Activated CD8-positive, alpha-beta memory T cell treated with anti-CD3 and anti-CD28 coated beads for 4 hours (primary cell): ENCODE results near the gene PLPP7.
"Not testable (repeated sequence)": the region's sequence is repeated elsewhere in the genome, so short reads cannot be mapped to it uniquely, and the experiment has no call there.

ENCODE experiments used
- DNase-seq, 2 donors: peaks; one replicate each; pipeline ENCODE4 v3.0.0-alpha.2; 2020; ENCODE audit warnings: low read depth in 2 of 2

PLPP7 gene

DNA sequence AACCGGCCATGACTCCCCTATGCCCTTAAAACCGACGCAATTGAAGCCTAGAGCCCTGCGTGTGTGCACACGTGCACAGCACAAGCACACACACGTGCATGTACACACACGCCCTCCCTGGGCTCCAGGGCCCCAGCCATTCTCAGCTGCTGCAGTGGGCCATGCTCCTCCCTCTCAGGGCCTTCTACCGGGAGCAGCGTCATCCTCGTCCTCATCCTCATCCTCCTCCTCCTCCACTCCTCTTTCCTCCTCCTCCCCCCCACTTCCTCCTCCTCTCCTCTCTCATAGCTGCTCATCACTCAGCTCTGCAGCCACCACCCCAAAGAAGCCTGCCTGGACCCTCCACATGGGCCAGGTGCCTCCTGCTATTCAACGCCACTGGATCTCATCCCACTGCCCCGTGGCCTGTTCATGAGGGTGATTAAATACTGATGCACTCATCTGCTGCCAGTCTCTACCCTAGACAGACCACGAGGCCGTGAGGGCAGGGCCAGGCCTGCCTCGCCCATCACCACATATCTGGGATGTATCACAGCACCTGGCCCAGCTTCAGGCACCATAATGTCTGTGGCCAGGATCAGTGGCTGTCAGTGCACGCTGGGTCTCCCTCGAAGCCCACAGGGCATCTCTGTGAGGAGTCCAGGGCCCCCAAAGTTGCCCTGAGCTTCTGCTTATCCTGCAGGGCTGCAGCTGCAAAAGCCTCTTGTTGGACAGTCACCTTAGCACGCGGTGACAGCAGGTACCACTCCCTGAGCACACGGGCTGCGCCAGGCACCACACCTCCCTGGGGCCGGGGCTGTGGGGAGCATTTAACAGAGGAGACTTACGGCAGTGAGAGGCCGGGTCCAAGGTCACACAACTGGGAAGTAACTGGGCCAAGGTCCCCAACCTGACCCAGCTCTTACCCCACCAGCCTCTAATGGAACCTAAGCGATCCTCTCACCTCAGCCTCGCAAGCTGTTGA lies 23.0 kb upstream of the PLPP7 start:
- no peak for DNase-seq

DNA sequence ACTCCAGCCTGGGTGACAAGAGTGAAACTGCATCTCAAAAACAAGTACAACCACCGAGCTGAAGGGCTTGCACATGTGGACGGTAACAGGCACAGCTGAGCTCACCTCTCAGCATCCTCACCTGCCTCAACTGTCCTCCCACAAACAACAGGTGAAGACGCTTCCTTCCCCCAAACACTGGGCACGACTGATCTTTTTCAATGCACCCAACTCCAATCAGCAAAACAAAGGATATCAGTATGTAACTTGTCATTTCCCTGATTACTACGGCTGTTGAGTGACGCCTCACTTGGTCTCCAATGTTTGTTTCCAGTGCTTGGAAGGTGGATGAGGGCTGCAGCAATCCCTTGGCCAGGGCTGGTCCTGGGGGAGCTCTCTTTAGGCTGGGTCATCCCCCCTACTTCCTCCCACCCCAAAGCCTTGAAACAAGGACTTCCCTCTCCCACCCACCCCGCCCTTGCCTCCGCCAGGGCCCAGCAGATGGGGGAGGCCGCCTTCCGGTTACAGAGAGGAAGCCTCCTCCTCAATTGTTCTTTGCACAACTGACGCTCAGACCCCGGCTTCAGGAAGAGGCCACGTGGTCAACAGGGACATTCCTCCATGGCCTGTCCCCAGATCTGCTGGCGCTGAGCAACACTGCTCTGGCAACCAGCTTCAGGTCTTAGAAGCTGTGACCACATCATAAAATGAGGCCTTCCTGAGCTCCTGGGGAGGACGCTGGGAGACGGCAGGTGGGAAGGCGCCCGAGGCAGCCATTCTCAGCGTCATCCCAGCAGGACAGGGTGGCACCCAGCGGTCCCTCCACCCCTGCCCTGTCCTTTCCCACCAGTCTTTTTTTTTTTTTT lies 19.1 kb upstream of the PLPP7 start:
- no peak for DNase-seq

- not testable (repeated sequence) for DNase-seq
Observed at GRCh38 chr9:131271016-131271273, 18.6 kb upstream of the PLPP7 start.

- no peak for DNase-seq
Observed at GRCh38 chr9:131271506-131271931, 18.0 kb upstream of the PLPP7 start.

- DNase-seq, result no peak
Observed at GRCh38 chr9:131272212-131272611, 17.3 kb upstream of the PLPP7 start.

DNA sequence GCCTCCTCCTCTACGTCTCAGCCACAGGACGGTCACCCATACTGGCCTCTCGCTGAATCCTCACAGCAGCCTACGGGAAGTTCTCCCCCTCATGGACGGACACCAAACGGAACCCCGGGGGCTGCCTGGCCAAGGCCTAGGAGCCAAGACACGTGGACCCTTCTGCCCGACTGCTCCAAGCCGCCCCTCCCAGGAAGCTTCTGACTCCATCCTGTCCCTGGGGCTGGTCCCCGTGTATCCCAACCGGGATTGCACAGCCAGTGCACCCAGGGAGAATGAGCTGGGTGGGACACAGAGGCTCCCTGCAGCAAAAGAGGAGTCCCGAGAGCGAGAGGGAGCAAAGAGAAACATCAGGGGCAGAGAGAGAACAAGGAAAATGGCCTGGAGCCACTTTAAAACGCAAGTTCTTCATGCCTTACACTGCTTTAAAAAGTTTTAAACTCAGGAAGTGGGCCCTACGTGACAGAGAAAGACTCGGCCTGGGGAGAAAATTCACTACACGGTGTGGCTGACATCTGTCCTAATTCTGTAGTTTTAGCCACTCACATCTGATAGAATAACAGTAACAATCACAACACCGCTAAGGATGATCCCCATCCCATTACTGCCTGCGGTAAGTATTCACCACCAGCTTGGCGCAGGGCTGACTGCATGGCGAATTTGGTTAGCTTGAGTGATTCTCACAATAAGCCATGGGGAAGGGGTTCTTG lies 16.2 kb upstream of the PLPP7 start:
- DNase-seq, result no peak

DNA sequence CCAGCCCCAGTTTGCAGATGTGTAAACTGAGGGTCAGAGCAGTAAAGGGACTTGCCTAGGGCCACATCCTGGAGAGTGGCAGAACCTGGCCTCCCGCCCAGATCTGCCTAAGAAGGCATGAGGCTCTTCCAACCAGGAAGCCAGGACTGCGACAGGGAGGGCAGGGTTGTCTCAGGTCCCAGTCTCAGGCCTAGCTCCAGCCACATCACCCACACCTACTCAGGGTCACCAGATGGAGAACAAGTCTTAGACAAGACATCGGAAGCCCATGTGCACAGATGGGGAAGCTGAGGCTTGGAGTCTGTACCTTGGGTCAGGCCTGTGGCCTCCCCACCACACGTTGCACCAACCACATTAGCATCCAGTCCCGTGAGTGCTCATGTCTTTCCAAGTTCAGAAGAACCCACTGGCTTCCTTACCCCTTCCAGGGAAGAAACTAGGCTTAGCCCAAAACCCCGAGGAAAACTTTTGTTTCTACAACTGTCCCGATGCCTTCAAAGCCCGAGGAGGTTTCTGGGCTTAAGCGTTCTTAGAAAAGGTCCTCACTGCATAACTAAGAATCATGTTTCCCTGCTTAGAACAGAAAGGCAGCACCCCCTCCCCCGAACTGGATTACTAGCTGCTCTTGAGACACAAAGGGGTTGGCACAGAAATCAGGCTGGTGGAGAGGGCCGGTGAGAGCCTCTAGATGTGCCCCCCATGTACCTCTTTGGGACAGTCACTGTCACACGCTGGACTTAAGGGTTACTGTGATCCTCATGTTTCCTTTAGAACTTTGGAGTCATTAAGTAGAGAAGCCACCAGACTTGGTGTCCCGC lies 15.5 kb upstream of the PLPP7 start:
- no peak for DNase-seq

DNA sequence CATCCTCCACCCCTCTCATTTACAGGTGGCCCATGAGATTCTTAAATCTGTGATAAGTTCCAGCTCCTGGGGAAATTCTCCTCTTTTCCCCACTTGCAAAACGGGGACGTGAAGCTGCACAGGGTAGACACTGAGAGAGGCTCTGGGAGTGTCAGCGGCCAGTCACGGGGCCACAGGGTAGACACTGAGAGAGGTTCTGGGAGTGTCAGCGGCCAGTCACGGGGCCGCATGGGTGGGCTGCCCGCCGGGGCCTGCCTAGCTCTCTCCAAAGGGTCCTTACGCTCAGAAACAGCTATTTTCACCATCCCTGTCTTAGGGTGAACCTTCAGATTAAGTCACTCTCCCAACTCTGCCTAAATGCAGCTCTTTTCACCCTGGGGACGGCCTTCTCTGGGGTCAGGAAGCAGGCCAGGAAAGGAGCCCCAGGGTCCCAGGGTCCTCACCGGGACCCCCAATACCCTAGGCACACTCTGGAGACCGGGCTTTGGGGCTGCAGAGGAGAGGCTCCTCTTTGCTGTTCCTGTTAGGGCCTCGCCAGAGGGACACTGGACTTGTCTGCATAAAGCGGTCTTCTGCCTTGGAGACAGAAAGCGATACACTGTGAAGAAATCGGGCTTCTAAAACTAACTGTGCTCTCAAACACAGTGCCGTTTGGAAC lies 14.7 kb upstream of the PLPP7 start:
- DNase-seq, result no peak

- no peak for DNase-seq
Observed at GRCh38 chr9:131275332-131276093, 14.0 kb upstream of the PLPP7 start.

DNA sequence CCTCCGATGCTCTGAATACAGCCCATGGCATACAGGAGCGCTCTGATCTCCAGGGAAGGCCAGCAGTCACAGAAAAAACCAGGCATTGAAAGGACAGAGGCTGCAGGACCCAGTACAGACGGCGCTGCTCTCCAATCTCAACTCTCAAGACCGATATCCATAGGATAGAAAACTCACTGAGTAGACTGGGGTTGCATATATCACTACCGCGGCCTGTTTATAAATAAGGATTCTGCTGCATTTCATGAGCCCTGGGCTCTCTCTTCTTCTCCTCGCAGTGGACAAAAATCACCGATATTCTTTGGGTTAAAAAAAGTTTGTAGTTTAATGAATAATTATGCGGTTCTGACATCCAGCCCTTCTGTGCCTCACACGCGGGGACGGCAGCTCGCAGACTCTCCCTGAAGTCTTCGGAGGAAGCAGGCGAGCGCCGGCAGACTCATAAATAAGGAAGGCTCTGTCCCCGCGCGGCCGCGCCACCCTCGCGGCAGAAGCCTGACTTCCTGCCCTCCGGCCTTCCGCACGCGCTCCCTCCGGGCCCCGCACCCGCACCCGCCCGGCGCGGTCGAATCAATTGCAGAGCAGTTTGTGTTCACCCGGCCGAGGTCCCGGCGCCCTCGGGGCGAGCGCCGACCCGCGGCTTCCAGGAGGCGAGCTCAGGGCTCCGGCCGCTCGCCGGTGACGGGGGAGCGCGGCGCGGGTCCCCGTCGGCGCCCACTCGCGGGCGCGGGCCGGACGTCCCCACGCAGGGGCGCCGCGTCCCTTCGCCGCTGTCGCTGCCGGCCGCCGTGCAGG lies 13.2 kb upstream of the PLPP7 start, which contains the start of gene FAM78A:
Gene FAM78A (minus strand): TSS at position 417 of the 795 bp plus-strand sequence. CDS start 331 bp downstream, at position 86.
- DNase-seq, result no peak

DNA sequence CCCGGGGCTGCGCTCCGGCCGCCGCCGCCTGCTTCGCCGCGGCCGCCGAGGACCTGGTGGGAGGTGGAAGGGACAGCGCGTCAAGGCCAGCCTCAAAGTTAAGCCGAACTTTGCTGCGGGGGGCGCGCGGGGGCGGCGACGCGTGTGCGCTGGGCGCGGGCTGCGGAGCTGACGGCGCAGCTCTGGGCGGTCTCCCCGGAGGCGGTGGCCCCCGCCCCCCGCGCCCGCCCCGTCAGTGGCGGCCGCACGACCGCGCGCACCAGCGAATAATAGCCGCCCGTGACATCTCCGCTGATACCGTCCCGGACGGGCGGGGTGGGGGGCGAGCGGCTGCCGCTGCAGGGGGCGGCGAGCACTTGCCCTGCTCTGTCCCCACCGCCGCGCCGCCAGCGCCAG lies 12.6 kb upstream of the PLPP7 start:
- no peak for DNase-seq

DNA sequence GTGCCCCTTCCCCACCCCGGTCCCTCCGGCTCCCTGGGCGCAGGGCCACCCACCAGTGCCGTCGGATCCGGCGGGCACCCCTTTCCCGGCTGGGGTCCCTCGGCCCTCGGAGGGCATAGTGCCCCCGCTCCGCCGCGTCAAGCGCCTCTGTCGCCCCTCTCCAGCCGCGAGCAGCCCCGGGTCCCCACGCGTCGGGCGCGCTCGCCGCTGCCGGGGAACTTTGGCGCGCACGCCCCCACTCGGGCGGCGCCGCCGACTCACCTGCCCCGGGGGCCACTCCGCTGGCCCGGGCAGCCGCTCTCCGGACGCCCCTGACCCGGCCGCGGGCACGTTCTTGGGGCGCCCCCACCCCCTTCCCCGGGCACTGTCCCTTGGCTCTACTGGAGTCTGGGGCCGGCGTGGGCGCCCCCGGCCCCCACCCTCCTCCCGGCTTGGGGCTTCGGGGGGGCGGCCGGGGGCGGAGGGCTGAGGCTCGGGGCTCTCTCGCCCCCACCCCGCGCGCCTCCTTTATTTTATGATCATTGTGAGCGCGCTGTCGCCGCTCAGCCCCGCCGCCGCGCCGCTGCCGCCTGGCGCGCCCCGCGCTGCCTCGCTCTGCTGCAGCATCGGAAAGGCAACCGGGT lies 12.1 kb upstream of the PLPP7 start:
- no peak for DNase-seq

DNA sequence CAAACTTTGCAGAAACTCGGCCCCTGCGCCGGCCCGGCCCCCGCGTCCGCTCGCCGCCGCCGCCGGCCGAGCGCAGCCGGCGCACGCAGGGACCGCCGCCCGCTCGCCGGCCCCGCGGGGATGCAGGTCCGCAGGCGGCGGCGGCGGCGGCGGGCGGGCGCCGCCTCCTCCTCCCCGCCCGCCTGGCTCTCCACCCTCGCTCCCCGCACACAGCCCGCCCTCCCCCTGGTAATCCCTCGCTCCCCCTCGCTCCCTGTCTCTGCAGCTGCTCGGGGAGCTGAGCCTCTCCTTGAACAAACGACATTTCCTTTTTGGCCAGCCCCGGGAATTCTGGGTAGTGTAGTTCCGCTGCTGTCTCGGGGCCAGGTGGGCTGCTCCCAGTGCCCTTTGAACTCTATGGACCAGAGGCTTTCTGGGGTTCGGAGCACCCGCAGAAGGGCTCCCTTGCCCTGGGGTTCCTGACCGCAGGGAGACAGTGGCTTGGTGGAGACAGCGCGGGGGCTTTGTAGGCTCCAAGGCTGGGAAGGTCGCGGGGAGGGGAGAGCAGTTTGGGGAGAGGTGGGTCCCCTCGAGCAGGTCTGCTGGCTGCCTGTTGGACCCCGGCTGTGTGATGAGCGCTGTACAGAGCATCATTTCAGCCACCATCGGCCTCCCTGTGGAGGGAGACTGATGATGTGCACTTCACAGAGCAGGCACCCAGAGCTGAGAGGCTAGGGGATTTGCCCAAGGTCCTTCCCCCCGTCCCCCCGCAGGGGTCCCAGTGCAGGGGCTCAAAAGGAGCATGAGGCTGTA lies 11.4 kb upstream of the PLPP7 start:
- DNase-seq, result peak; percentile 42 to 53

GRCh38 chr9:131278702-131279111 lies 10.8 kb upstream of the PLPP7 start:
- no peak for DNase-seq

GRCh38 chr9:131279196-131279862 lies 10.2 kb upstream of the PLPP7 start:
- DNase-seq, result no peak

DNA sequence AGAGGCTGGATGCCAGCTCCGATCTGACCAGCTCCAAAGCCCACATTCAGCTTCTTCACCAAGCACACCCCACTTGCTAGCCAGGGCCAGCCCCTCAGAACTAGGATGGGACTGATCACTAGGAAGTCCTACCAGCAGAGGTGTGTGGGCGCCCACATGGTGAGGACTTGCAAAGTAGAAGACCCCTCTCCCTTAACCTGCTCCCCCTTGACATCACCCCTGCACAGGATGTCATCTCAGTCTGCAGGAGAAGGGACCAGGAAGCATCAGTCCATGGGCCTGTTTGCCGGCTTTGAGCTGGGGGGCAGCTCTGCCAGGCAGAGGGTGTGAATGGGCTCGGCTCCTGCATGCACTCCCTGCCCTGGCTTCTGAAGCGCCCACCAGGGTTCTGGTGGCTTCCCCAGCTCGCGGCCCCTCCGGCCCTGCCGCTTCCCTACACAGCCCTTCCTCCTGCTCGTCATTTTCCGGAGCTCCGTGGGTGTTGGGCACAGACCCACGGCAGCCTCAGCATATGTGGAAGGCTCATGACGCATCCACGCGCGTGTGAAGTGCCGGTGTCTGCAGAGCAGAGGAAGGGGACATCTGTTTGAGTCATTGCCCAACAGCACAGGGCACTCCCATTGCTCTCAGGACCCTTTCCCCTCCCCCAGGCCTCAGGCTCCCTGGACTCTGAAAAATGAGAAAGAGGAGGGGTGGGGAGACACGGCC lies 9.5 kb upstream of the PLPP7 start:
- DNase-seq, result no peak

DNA sequence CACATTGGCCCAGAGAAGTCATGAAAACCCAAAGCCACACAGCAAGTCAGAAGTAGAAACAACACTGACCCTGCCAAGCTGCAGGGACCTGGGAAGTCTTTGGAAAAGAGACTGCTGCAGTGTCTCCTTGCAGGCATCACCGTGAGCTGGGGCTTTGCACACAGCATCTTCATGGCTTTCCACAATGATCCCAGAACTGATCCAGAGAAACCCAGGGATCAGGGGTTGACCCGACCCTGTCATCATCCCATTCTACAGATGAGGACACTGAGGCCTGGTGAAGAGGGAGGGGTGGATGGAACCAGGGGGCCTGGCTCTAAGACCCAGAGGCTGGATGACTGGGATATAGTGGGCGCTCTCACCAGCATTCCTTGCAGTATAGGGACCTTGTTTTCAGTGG lies 8.9 kb upstream of the PLPP7 start:
- DNase-seq, result no peak
